OCI-LY3 (cell line): ENCODE measurements around the gene ASTN2.

Experiments used
- H2AFZ ChIP-seq: fragments of 200-600, 300-600 bp; shearing (Covaris generic); 2 replicates; pipeline ENCODE4 v1.6.0; 2014; ENCODE audit warnings: antibody characterized with exemption, low read depth, low read length
- H3K27ac ChIP-seq: fragments of 200-600, 300-600 bp; sonication (generic); 2 replicates; pipeline ENCODE4 v1.5.1; 2014; ENCODE audit warnings: mild to moderate bottlenecking, low read length, moderate library complexity, mixed read lengths
- H3K27me3 ChIP-seq: fragments of 200-600, 300-600 bp; sonication (generic); 2 replicates; pipeline ENCODE4 v1.6.1; 2014; ENCODE audit warnings: low read depth, low read length, mixed read lengths
- H3K36me3 ChIP-seq: fragments of 200-600, 300-600 bp; sonication (generic); replicated peaks from 2 replicates; pipeline ENCODE3; 2014; ENCODE audit warnings: low read depth, low read length, mixed read lengths
- H3K4me1 ChIP-seq: fragments of 300-600, 200-600 bp; sonication (generic); 2 replicates; pipeline ENCODE4 v1.6.1; 2014; ENCODE audit warnings: low read length, mixed read lengths
- H3K4me2 ChIP-seq: fragments of 200-600, 300-600 bp; sonication (generic); 2 replicates; pipeline ENCODE4 v1.6.1; 2014; ENCODE audit warnings: low read length, mixed read lengths
- H3K4me3 ChIP-seq: fragments of 300-600, 200-600 bp; sonication (generic); 2 replicates; pipeline ENCODE4 v1.5.1; 2014; ENCODE audit warnings: antibody characterized with exemption, mild to moderate bottlenecking, low read length, moderate library complexity
- H3K79me2 ChIP-seq: fragments of 300-600, 200-600 bp; shearing (Covaris generic); 2 replicates; pipeline ENCODE4 v1.6.1; 2014; ENCODE audit warnings: mild to moderate bottlenecking, low read length, mixed read lengths
- H3K9ac ChIP-seq: fragments of 300-600, 200-600 bp; shearing (Covaris generic); 2 replicates; pipeline ENCODE4 v1.6.0; 2014; ENCODE audit warnings: mild to moderate bottlenecking, low read length, moderate library complexity
- H3K9me3 ChIP-seq: fragments of 200-600, 300-600 bp; shearing (Covaris generic); 2 replicates; pipeline ENCODE4 v1.6.1; 2014; ENCODE audit warnings: low read length, mixed read lengths; ENCODE audit not compliant: insufficient read depth
- H4K20me1 ChIP-seq: fragments of 200-600, 300-600 bp; sonication (generic); 2 replicates; pipeline ENCODE4 v1.6.1; 2016; ENCODE audit warnings: low read length, mixed read lengths; ENCODE audit not compliant: insufficient read depth
- CTCF ChIP-seq: fragments of 200-600, 300-600 bp; sonication (generic); IDR thresholded peaks from 2 replicates; pipeline ENCODE4 v1.5.1; 2014; ENCODE audit warnings: antibody characterized with exemption, low read length, low read depth
- EZH2phosphoT487 ChIP-seq: fragments of 200-600 bp; shearing (Covaris generic); IDR thresholded peaks from 2 replicates; pipeline ENCODE4 v1.6.1; 2018; ENCODE audit warnings: antibody characterized with exemption, mixed run types, low read depth

The ASTN2 gene

GRCh38 chr9:116626762-116627161, 788.1 kb downstream of the ASTN2 start:
- H3K27ac ChIP-seq, result no peak overlapping the region
- H2AFZ ChIP-seq, result no peak overlapping the region
- no peak overlapping the region for H3K4me2 ChIP-seq
- H3K36me3 ChIP-seq, result no peaks in the 10 kb centered on the region
- H3K4me3 ChIP-seq, result no peak overlapping the region
- TF ChIP-seq EZH2phosphoT487, result no peak
- no peak for TF ChIP-seq CTCF
- no peaks in the 10 kb centered on the region for H3K9me3 ChIP-seq
- no peak overlapping the region for H3K9ac ChIP-seq
- no peaks in the 10 kb centered on the region for H3K27me3 ChIP-seq
- no peaks in the 10 kb centered on the region for H3K79me2 ChIP-seq
- no peaks in the 10 kb centered on the region for H4K20me1 ChIP-seq
- H3K4me1 ChIP-seq, result no peaks in the 10 kb centered on the region

- no peak overlapping the region for H3K4me3 ChIP-seq
- no peak overlapping the region for H3K9ac ChIP-seq
- H3K36me3 ChIP-seq, result no peaks in the 10 kb centered on the region
- TF ChIP-seq CTCF (no peak), EZH2phosphoT487 (no peak)
- no peak overlapping the region for H2AFZ ChIP-seq
- H3K79me2 ChIP-seq, result no peaks in the 10 kb centered on the region
- H3K4me2 ChIP-seq, result no peak overlapping the region
- H3K27me3 ChIP-seq, result no peaks in the 10 kb centered on the region
- H3K4me1 ChIP-seq, result no peaks in the 10 kb centered on the region
- no peaks in the 10 kb centered on the region for H3K9me3 ChIP-seq
- no peak overlapping the region for H3K27ac ChIP-seq
- H4K20me1 ChIP-seq, result no peaks in the 10 kb centered on the region
Measured at GRCh38 chr9:116623715-116624114, 791.1 kb downstream of the ASTN2 start.

GRCh38 chr9:116617389-116617788, 797.5 kb downstream of the ASTN2 start:
- no peaks in the 10 kb centered on the region for H3K4me1 ChIP-seq
- no peak overlapping the region for H2AFZ ChIP-seq
- H3K4me2 ChIP-seq, result no peak overlapping the region
- no peaks in the 10 kb centered on the region for H4K20me1 ChIP-seq
- no peaks in the 10 kb centered on the region for H3K36me3 ChIP-seq
- no peaks in the 10 kb centered on the region for H3K79me2 ChIP-seq
- H3K9ac ChIP-seq, result no peak overlapping the region
- H3K9me3 ChIP-seq, result no peaks in the 10 kb centered on the region
- TF ChIP-seq EZH2phosphoT487 (no peak), CTCF (no peak)
- no peak overlapping the region for H3K4me3 ChIP-seq
- H3K27me3 ChIP-seq, result no peaks in the 10 kb centered on the region
- no peak overlapping the region for H3K27ac ChIP-seq

- no peak overlapping the region for H3K27ac ChIP-seq
- H3K27me3 ChIP-seq, result no peaks in the 10 kb centered on the region
- no peak overlapping the region for H3K4me3 ChIP-seq
- no peaks in the 10 kb centered on the region for H3K9me3 ChIP-seq
- no peak for TF ChIP-seq CTCF
- TF ChIP-seq EZH2phosphoT487, result no peak
- H3K79me2 ChIP-seq, result no peaks in the 10 kb centered on the region
- no peak overlapping the region for H3K4me2 ChIP-seq
- H3K4me1 ChIP-seq, result no peaks in the 10 kb centered on the region
- H3K36me3 ChIP-seq, result no peaks in the 10 kb centered on the region
- no peak overlapping the region for H3K9ac ChIP-seq
- no peaks in the 10 kb centered on the region for H4K20me1 ChIP-seq
- no peak overlapping the region for H2AFZ ChIP-seq
Measured at GRCh38 chr9:116616304-116616914, 798.4 kb downstream of the ASTN2 start.
